K562 (cell line): ENCODE measurements around the gene B3GAT1. TPM values are rescaled to one million over a fixed set of nuclear protein-coding genes. Genes with fewer than 3 reads are reported as not detected.

Experiments
- ATAC-seq: fragments of 200-7000 bp; cut with Tn5 transposase; 3 replicates; pipeline ENCODE4 v1.9.1; 2020; ENCODE audit warnings: moderate library complexity
- BruUV-seq: library from RNA; stranded (reverse); fragments of 400-500 nt; replicated peaks from 2 replicates; lab custom pipeline; 2021; lab: Mats Ljungman, UMichigan
- CTCF ChIA-PET: fragments of 300-600 bp; formaldehyde crosslinking; extraction: SDS; loops from one replicate; lab custom pipeline; 2021; ENCODE audit warnings: low intra/inter-chr PET ratio; lab: Yijun Ruan, JAX
- POLR2A ChIA-PET: fragments of 300-600, 350-650 bp; sonication (Branson Sonifier 250); formaldehyde crosslinking; extraction: SDS; loops from one replicate; lab custom pipeline; 2021; ENCODE audit warnings: antibody characterized with exemption, inconsistent platforms; lab: Yijun Ruan, JAX
- DNase-seq, 4 experiments: peaks; one replicate each; pipeline versions ENCODE4 v3.0.0 to v3.0.0-alpha.2; 2011 to 2018; ENCODE audit warnings: low spot score in 3 of 4, mixed read lengths in 3 of 4; ENCODE audit errors: extremely low read depth in 1 of 4
- FAIRE-seq: peaks from 2 replicates; lab custom pipeline; 2011; peaks lifted over from hg19 to GRCh38; lab: Jason Lieb, UNC
- H2AFZ ChIP-seq: 2 replicates; pipeline ENCODE4 v1.6.0; 2011; ENCODE audit warnings: low read depth, low read length, control low read depth, inconsistent platforms
- H3K27ac ChIP-seq: fragments of 200-600 bp; 3 replicates; pipeline ENCODE4 v1.8.0; 2011; ENCODE audit warnings: low read depth, mild to moderate bottlenecking, control low read depth, inconsistent platforms, low read length, moderate library complexity, mixed read lengths; ENCODE audit errors: extremely low read depth
- H3K27me3 ChIP-seq, 2 experiments: fragments of 300-600 bp in 1 of 2; 2 replicates in 1 of 2; 3 replicates in 1 of 2; pipeline versions ENCODE4 v1.6.0 to v1.8.0; 2011; ENCODE audit warnings: inconsistent platforms in 2 of 2, low read length in 2 of 2, mild to moderate bottlenecking in 1 of 2, mixed read lengths in 1 of 2, moderate library complexity in 1 of 2; ENCODE audit not compliant: control insufficient read depth in 2 of 2, insufficient read depth in 2 of 2
- H3K36me3 ChIP-seq: fragments of 300-600 bp; 3 replicates; pipeline ENCODE4 v1.8.0; 2011; ENCODE audit warnings: mild to moderate bottlenecking, low read length, inconsistent platforms; ENCODE audit not compliant: control insufficient read depth, insufficient read depth
- H3K4me1 ChIP-seq, 2 experiments: fragments of 200-600 bp in 1 of 2; replicated peaks in 1 of 2; 2 replicates in 1 of 2; 3 replicates in 1 of 2; pipeline versions ENCODE4 v1.5.1 to v1.8.0; 2011; ENCODE audit warnings: inconsistent platforms in 2 of 2, low read length in 2 of 2, mild to moderate bottlenecking in 1 of 2, mixed read lengths in 1 of 2, moderate library complexity in 1 of 2; ENCODE audit not compliant: control insufficient read depth in 2 of 2, insufficient read depth in 2 of 2
- H3K4me2 ChIP-seq: 2 replicates; pipeline ENCODE4 v1.6.1; 2011; ENCODE audit warnings: low read length, control low read depth, inconsistent platforms, mixed read lengths; ENCODE audit not compliant: insufficient read depth
- H3K4me3 ChIP-seq: fragments of 200-600 bp; sonication (generic), shearing (Covaris generic); 2 replicates; pipeline ENCODE4 v1.5.1; 2016; ENCODE audit warnings: control low read depth, inconsistent platforms
- H3K79me2 ChIP-seq: fragments of 200-600 bp; 3 replicates; pipeline ENCODE4 v1.8.0; 2011; ENCODE audit warnings: low read length, inconsistent platforms; ENCODE audit not compliant: control insufficient read depth, insufficient read depth
- H3K9ac ChIP-seq, 2 experiments: 2 replicates each; pipeline versions ENCODE4 v1.6.0 to v1.6.1; 2011; ENCODE audit warnings: low read depth in 2 of 2, low read length in 2 of 2, control low read depth in 1 of 2, inconsistent platforms in 1 of 2, mild to moderate bottlenecking in 1 of 2, mixed read lengths in 1 of 2; ENCODE audit not compliant: insufficient read depth in 1 of 2
- H3K9me1 ChIP-seq: one replicate; pipeline ENCODE4 v1.6.0; 2011; ENCODE audit warnings: inconsistent platforms, mild to moderate bottlenecking, low read length, moderate library complexity; ENCODE audit not compliant: control insufficient read depth, insufficient read depth
- H3K9me3 ChIP-seq: replicated peaks from 2 replicates; pipeline ENCODE4 v1.5.1; 2011; ENCODE audit warnings: low read depth, low read length, inconsistent platforms; ENCODE audit not compliant: control insufficient read depth, insufficient read depth
- H4K20me1 ChIP-seq: replicated peaks from 2 replicates; pipeline ENCODE4 v1.6.1; 2011; ENCODE audit warnings: low read length, inconsistent platforms, mixed read lengths; ENCODE audit not compliant: control insufficient read depth, insufficient read depth
- CREB1 ChIP-seq, 2 experiments: sonication (generic) in 1 of 2; formaldehyde crosslinking in 1 of 2; IDR thresholded peaks; 2 replicates each; pipeline versions ENCODE4 v1.6.1 to v1.8.0; 2012 to 2022; ENCODE audit warnings: inconsistent platforms in 1 of 2, mild to moderate bottlenecking in 1 of 2, missing genetic modification reagents in 1 of 2, moderate library complexity in 1 of 2
- MAFK ChIP-seq: IDR thresholded peaks from 2 replicates; pipeline ENCODE4 v1.6.1; 2011; ENCODE audit warnings: low read length, improper control_type of control experiment
- ZNF3 ChIP-seq: fragments of 250-450 bp; sonication (Bioruptor Pico); IDR thresholded peaks from 2 replicates; pipeline ENCODE4 v1.5.0; 2021; ENCODE audit warnings: mild to moderate bottlenecking, moderate library complexity
- WGBS: fragments of 100-300 bp; shearing (Covaris generic); methylation state at CpG from one replicate; pipeline ENCODE4 v1.1.6; 2016; ENCODE audit warnings: low coverage, mixed read lengths; ENCODE audit not compliant: insufficient coverage; ENCODE audit errors: missing lambda C conversion rate; 5-methylcytosine and 5-hydroxymethylcytosine counted together
- in situ Hi-C: fragments of 300-500 bp; cut with MboI; formaldehyde crosslinking; loops from 4 replicates; pipeline ENCODE4 v1.15.0; 2018; ENCODE audit warnings: inconsistent platforms, mixed read lengths
- intact Hi-C: fragments of 100-400 bp; cut with micrococcal nuclease; formaldehyde crosslinking; loops from 2 replicates; pipeline ENCODE4 v1.14.2; 2022
- polyA plus RNA-seq, 8 experiments: library from polyadenylated mRNA; depleted of rRNA in 4 of 8; stranded (reverse) in 5 of 8; unstranded in 3 of 8; fragments of >200 nt; fragmentation: Nextera tagmentation in 2 of 8; fragmentation: Illumina TruSeq in 1 of 8; extraction: Ambion mirVana in 2 of 8; extraction: Trizol in 1 of 8; gene quantifications; 2 replicates each; pipeline versions ENCODE4 v1.2.1 to v1.2.3, GENCODE V29; 2011 to 2014; ENCODE audit warnings: inconsistent platforms in 1 of 8, missing spikeins in 1 of 8
- total RNA-seq, 7 experiments: library from RNA; depleted of rRNA in 6 of 7; stranded (reverse); fragments of >200 nt in 6 of 7; fragmentation: Illumina TruSeq in 2 of 7; extraction: Trizol in 2 of 7; gene quantifications; 2 replicates each; pipeline versions ENCODE4 v1.2.1 to v1.2.3, GENCODE V29; 2011 to 2021; ENCODE audit warnings: low replicate concordance in 1 of 7
- TF ChIP-seq, protein P1 (sequence below): fragments of 450-650 bp; conservative IDR thresholded peaks from 2 replicates; pipeline ENCODE4 v1.6.1; 2016; ENCODE audit warnings: missing genetic modification characterization, low read depth, mild to moderate bottlenecking, missing compliant biosample characterization, moderate library complexity

B3GAT1 gene
- total and polyA plus RNA-seq, 9 of the 15 experiments (the other 6 are each of a cell fraction or from before 2014, with no cell fraction given), result 0.01 to 0.53 (median 0.14) TPM; not detected in 1

DNA sequence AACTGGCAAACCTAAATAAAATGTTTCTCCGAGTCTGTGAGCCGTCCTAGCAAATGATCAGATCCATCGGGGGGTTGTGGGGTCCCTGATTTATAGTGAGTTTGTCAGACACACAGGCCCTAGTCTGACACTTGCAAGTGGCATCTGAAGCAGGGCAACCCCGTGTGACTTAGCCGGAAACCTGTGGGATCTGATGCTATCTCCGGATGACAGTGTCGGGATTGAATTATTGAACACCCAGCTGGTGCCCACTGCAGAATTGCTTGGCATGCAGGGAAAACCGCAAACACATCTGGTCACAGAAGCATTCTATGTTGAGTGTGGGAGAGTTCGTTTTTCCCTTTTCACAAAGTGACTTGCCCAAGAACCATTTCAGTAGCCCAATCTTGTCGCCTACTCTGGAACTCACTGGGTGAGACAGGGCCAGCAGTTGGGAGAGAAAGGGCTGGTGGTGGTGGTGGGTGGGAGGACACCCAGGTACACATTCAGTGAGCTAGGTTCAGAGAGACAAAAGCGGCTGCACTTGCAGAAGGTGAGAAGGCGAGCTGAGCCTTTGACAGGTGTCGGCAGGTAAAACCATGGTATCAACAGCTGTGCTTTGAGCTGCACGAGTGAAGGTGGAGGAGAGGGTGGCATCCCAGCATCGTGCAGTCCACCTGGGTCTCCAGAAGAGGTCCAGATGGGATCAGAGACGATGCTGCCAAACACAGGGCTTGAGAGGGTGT, 33.7 kb upstream of the B3GAT1 start:
- H3K4me1 ChIP-seq, result 0 out of 5 replicates have a peak, but pooled peaks cover 0 to 3% of the 10 kb centered on the region in 2 experiments
- in situ Hi-C loops, result no loop called here
- H3K27me3 ChIP-seq, result peaks cover 0 to 52% of the 10 kb centered on the region in 2 experiments; a peak in 2 of 5 replicates
- TF ChIP-seq MAFK (no peak), CREB1 (IDR thresholded peaks at IDR 0.05) (no peak), CREB1 (CRISPR knock-in tag; IDR thresholded peaks at IDR 0.05) (no peak), ZNF3 (CRISPR knock-in tag) (no peak)
- TF ChIP-seq, protein P1, sequence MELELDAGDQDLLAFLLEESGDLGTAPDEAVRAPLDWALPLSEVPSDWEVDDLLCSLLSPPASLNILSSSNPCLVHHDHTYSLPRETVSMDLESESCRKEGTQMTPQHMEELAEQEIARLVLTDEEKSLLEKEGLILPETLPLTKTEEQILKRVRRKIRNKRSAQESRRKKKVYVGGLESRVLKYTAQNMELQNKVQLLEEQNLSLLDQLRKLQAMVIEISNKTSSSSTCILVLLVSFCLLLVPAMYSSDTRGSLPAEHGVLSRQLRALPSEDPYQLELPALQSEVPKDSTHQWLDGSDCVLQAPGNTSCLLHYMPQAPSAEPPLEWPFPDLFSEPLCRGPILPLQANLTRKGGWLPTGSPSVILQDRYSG (tag), result no peak
- no peak overlapping the region for H3K27ac ChIP-seq
- ChIA-PET CTCF (no interaction called here), POLR2A (no interaction called here)
- H3K9me3 ChIP-seq, result no peaks in the 10 kb centered on the region
- no peak overlapping the region for H3K4me3 ChIP-seq
- BruUV-seq, result no TSS peak
- intact Hi-C loops, result no loop called here
- no peak overlapping the region for H2AFZ ChIP-seq
- no peak overlapping the region for H3K4me2 ChIP-seq
- H3K9ac ChIP-seq, result no peak overlapping the region
- H4K20me1 ChIP-seq, result no peaks in the 10 kb centered on the region
- ATAC-seq (no peak), DNase-seq (no peak), FAIRE-seq (no peak)
- no peaks in the 10 kb centered on the region for H3K9me1 ChIP-seq
- H3K36me3 ChIP-seq, result no peaks in the 10 kb centered on the region
- WGBS, result 2% methylated on average over 16 of the region's 16 CpGs
- H3K79me2 ChIP-seq, result no peaks in the 10 kb centered on the region; the same call in 2 of the 3 replicates
